ENCODE results near the gene IRGQ. TPM values are rescaled to one million over a fixed set of nuclear protein-coding genes. Genes with fewer than 3 reads are reported as not detected.

IRGQ gene
- total and polyA plus RNA-seq, 2 experiments from 2014 or later = 8.4 to 49.6 TPM

GRCh38 chr19:43644181-43644580 lies 48.2 kb upstream of the IRGQ start (continued):
- no peak for TF ChIP-seq CREB1 (CRISPR knock-in tag; IDR thresholded peaks at IDR 0.05; ENCODE audit: low read depth)

- H4K20me1 ChIP-seq (replicated peaks; ENCODE audit: insufficient read depth) = peaks cover 4% of the 10 kb centered on the region; the same call in 1 of the 2 replicates
These were observed 47.4 kb upstream of the IRGQ start for GRCh38 chr19:43643326-43643725.

GRCh38 chr19:43642531-43642930 lies 46.6 kb upstream of the IRGQ start:
- ATAC-seq = no peak
- Mint-ChIP-seq H3K27ac (no peak overlapping the region), H3K4me1 (peaks cover 19% of the 10 kb centered on the region), H3K9me3 (peaks cover 18% of the 10 kb centered on the region), H3K27me3 (ENCODE audit: insufficient read depth, low read depth, poor library complexity) (peaks cover 45% of the 10 kb centered on the region), H3K4me3 (no peak overlapping the region), H3K36me3 (ENCODE audit: low read depth) (peaks cover 29% of the 10 kb centered on the region)
- Histone ChIP-seq H4K20me1 (replicated peaks; ENCODE audit: insufficient read depth) (peaks cover 4% of the 10 kb centered on the region; the same call in 1 of the 2 replicates), H3K4me2 (no peak overlapping the region), H2AFZ (no peak overlapping the region), H3K36me3 (ENCODE audit: insufficient read depth) (no peaks in the 10 kb centered on the region), H3K79me2 (replicated peaks; ENCODE audit: insufficient read depth) (no peaks in the 10 kb centered on the region), H3K9me2 (ENCODE audit: insufficient read depth) (no peaks in the 10 kb centered on the region), H3F3A (replicated peaks; ENCODE audit: low read depth) (no peaks in the 10 kb centered on the region), H3K4me1 (ENCODE audit: insufficient read depth) (peaks cover 8% of the 10 kb centered on the region; the same call in 1 of the 2 replicates), H3K4me3 (no peak overlapping the region), H3K27ac (ENCODE audit: low read depth) (no peak overlapping the region), H3K27me3 (ENCODE audit: insufficient read depth) (peaks cover 45% of the 10 kb centered on the region)
- DNase-seq (ENCODE audit: low spot score) = no peak
- TF ChIP-seq CREB1 (CRISPR knock-in tag; IDR thresholded peaks at IDR 0.05; ENCODE audit: low read depth) (no peak), STAT1 (IDR thresholded peaks at IDR 0.05; ENCODE audit: unreplicated experiment) (no peak), CTCF (conservative IDR thresholded peaks at IDR 0.05; ENCODE audit: low read depth in 2 of 2) (no peak), NANOG (IDR thresholded peaks at IDR 0.05; ENCODE audit: borderline replicate concordance) (no peak), ZNF114 (CRISPR knock-in tag; IDR thresholded peaks at IDR 0.05) (no peak), ETS1 (IDR thresholded peaks at IDR 0.05) (no peak), EZH2phosphoT487 (IDR thresholded peaks at IDR 0.05; ENCODE audit: unreplicated experiment) (no peak), POLR2AphosphoS5 (IDR thresholded peaks at IDR 0.05; ENCODE audit: low read depth) (no peak)

More at GRCh38 chr19:43643326-43643725, 47.4 kb upstream of the IRGQ start:
- Histone ChIP-seq H3K79me2 (replicated peaks; ENCODE audit: insufficient read depth) (no peaks in the 10 kb centered on the region), H2AFZ (no peak overlapping the region), H3K9me2 (ENCODE audit: insufficient read depth) (no peaks in the 10 kb centered on the region), H3K27ac (ENCODE audit: low read depth) (no peak overlapping the region), H3K4me3 (no peak overlapping the region), H3K27me3 (ENCODE audit: insufficient read depth) (peaks cover 37% of the 10 kb centered on the region), H3K36me3 (ENCODE audit: insufficient read depth) (no peaks in the 10 kb centered on the region; the same call in none of the 2 replicates), H3K4me1 (ENCODE audit: insufficient read depth) (peaks cover 6% of the 10 kb centered on the region; the same call in 1 of the 2 replicates), H3K4me2 (no peak overlapping the region), H3F3A (replicated peaks; ENCODE audit: low read depth) (no peaks in the 10 kb centered on the region)
- H3K4me3 Mint-ChIP-seq = no peak overlapping the region
- ATAC-seq (no peak), DNase-seq (ENCODE audit: low spot score) (no peak)
- no peak overlapping the region for H3K27ac Mint-ChIP-seq
- H3K27me3 Mint-ChIP-seq (ENCODE audit: insufficient read depth, low read depth, poor library complexity) = peaks cover 42% of the 10 kb centered on the region
- peaks cover 15% of the 10 kb centered on the region for H3K4me1 Mint-ChIP-seq
- H3K36me3 Mint-ChIP-seq (ENCODE audit: low read depth) = peaks cover 33% of the 10 kb centered on the region
- peaks cover 24% of the 10 kb centered on the region for H3K9me3 Mint-ChIP-seq
- TF ChIP-seq EZH2 (IDR thresholded peaks at IDR 0.05; ENCODE audit: low read depth, unreplicated experiment) (no peak), STAT1 (IDR thresholded peaks at IDR 0.05; ENCODE audit: unreplicated experiment) (no peak), CTCF (conservative IDR thresholded peaks at IDR 0.05; ENCODE audit: low read depth in 2 of 2) (no peak)
